ENCODE results near the gene AQP12A.

AQP12A gene

DNA sequence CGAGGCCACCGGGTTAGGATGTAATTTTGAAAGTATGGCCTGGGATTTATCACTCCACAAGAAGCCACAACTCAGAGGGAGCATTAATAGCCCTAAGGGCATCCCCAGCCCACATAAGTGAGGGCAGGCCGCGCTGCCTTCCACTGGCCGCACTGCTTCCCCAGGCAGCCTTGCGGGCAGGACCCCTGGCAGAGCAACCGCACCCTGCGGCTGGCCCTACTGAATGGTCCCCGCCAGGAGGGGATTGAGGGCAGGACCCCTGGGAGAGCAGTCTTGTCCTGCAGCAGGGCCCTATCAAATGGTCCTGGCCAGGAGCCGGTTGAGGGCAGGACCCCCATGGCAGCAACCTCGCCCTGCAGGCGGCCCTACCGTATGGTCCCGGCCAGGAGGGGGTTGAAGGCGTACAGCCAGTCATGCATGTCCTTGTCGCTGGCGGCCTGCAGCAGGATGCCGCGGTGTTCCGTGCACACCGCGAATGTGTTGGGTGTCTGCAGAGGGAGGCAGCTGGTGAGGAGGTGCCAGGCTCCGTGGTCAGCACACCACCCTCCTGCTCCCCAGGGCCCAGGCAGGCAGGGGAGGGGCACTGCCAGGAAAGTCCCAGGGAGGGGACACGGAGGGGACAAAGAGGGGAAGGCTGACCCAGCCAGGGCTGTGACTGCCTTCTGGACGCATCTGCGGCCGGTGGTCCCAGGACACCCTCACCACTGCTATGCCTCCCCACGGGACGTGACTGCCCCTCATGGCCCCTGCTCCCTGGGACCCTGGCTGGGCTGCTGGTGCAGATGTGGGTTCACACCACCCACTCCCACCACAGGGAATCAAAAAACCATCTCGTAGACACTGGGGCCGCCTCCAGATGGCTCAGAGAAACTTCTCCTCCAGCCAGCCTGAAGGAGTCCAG, 26.3 kb downstream of the AQP12A start:
- no peak overlapping the region for H3K4me3 ChIP-seq (replicated peaks in 1 of 2; ENCODE audit: low read depth in 2 of 2, low read length in 2 of 2)
- DNase-seq (ENCODE audit: low read depth in 2 of 2): no peak
- TF ChIP-seq, protein P1, sequence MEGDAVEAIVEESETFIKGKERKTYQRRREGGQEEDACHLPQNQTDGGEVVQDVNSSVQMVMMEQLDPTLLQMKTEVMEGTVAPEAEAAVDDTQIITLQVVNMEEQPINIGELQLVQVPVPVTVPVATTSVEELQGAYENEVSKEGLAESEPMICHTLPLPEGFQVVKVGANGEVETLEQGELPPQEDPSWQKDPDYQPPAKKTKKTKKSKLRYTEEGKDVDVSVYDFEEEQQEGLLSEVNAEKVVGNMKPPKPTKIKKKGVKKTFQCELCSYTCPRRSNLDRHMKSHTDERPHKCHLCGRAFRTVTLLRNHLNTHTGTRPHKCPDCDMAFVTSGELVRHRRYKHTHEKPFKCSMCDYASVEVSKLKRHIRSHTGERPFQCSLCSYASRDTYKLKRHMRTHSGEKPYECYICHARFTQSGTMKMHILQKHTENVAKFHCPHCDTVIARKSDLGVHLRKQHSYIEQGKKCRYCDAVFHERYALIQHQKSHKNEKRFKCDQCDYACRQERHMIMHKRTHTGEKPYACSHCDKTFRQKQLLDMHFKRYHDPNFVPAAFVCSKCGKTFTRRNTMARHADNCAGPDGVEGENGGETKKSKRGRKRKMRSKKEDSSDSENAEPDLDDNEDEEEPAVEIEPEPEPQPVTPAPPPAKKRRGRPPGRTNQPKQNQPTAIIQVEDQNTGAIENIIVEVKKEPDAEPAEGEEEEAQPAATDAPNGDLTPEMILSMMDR (IDR thresholded peaks at IDR 0.05; ENCODE audit: low read depth, low read length): no peak

DNA sequence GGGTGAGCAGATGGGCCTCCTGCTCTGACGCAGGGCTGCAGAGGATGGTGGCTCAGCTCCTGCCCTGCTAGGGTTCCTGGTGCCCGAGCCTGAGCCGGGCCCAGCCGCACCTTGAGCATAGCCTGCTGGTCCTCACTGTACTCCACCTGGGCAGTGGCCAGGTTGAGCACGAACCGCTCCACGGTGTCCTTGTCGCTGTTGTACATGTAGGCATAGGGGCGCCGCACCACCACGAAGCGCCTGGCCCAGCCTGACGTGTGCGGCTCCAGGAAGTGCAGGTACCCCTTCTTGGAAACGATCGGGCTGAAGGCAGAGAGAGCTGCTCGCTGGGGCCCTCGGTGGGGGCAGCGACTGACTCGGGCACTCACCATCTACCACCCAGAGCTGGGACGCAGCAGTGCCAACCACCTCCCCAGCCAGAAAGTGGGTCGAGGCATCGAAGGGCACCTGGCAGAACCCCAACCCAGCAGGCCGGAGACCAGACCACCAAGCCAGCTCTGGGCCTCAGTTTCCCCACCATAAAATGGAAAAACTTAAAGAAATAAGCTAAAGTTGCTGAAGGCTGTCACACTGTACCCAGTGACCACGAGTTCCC, 27.3 kb downstream of the AQP12A start:
- H3K4me3 ChIP-seq (replicated peaks in 1 of 2; ENCODE audit: low read depth in 2 of 2, low read length in 2 of 2): no peak overlapping the region
- TF ChIP-seq, protein P1 (IDR thresholded peaks at IDR 0.05; ENCODE audit: low read depth, low read length): no peak

DNA sequence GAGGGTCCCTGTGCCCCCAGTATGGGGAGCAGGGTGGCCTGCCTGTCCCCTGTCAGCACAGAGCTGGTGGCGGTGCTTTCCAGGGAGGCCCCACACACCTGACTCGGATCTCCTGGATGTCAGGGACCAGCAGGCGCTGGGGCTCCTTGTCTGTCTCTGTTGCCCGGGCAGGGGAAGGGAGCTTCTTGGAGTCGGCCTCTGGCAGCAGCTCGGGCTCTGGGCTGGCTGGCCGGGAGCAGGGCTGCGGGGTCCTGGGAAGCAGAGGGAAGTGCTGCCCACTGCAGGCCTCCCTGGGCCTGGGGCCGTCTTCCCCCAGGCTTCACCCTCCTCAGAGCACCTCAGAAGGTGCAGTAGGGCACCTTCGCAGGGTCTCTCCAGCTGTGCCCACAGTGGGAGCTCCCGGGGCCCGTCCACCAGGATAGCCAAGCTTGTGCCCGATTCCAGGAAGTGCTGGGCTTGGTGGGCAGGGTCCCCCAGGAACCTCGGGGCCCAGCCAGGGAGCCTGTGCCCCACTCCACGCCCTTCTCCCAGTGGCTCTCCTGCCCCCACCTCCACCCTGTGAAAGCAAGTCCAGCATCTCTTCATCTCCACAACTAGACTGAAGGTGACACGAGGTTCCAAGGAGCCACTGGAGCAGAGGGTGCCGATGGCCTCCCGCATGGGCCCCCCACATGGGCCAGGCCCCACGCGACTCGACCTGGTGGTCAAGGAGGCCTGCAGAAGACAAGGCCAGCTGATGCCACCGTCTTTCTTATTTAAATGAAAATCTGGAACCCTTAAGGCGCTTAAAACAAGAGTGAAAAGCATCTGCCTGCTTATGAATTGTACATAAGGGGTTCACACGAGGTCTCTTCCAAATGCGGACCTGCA, 28.2 kb downstream of the AQP12A start:
- no peak overlapping the region for H3K4me3 ChIP-seq (replicated peaks in 1 of 2; ENCODE audit: low read depth in 2 of 2, low read length in 2 of 2)
- TF ChIP-seq, protein P1 (IDR thresholded peaks at IDR 0.05; ENCODE audit: low read depth, low read length): no peak
- DNase-seq (ENCODE audit: low read depth in 2 of 2): no peak

More for the DNA sequence above, 27.3 kb downstream of the AQP12A start:
- DNase-seq (ENCODE audit: low read depth in 2 of 2): no peak

DNA sequence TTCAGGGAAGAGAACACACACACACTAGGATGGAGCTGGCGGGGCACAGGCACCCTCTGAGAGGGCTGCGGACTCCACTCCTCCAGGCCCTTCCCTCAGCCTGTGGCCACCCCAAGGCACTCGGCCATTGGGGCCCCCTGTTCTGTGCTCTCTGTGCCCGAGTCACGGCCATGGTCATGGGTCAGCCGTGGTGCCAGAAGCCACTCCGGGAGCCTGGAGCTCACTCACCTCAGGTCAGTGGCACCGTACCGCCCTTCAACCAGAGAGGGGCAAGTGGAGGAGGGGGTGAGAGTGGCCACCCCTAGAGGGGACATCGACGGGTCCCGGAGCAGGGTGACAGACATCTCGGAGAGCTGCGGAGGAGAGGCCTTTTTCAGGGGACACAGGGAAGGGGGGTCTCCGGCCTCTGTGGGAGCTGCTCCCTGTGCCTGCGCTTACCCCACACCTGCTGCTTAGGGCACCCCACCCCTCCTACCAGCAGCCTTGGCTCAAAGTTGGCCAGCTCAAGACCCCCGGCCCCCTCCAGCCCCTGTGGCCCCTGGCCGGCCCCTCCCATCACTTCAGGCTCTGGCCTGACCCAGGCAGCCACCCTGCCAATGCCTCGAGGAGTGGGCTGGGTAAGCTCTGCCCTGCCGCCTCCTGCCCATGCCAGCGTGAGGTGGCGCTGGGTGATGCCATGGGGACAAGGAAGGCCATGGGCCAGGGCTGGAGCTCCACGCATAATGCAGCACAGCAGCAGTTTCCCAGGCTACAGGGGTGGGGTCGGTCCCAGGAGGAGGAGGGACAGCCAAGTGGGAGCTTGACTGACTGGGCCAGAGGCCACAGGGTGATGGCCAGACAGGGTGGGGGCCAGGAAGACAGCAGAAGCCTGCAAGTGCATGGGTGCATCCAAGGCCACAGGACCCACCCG, 29.3 kb downstream of the AQP12A start:
- no peak overlapping the region for H3K4me3 ChIP-seq (replicated peaks in 1 of 2; ENCODE audit: low read depth in 2 of 2, low read length in 2 of 2)
- TF ChIP-seq, protein P1 (IDR thresholded peaks at IDR 0.05; ENCODE audit: low read depth, low read length): no peak
- DNase-seq (ENCODE audit: low read depth in 2 of 2): no peak

DNA sequence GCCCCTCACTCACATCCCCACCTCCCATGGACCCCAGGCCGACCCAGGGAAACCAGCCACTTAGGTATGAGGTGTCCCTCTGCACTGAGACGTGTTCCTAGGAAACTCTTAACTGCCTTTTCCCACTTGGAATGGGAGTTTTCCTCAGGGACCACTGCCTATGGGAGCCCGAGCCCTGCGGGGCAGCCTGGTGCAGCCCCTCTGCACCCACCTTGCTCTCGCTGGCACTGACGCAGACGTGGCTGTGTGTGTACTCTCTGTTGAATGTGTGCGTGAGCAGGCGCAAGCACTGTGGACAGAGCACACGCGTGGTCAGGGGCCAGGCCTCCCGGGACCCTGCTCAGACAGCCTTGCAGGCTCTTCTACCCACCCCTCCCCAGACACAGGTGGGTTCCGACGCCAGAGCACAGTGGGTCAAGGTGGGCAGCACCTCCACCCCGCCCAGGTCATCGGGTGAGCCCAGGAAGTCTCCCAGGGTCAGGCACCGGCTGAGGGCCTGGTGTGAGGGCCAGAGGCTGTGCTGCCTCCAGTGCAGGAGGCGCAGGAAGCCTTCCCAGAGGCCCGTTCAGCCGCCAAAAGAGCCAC, 30.0 kb downstream of the AQP12A start:
- TF ChIP-seq, protein P1 (IDR thresholded peaks at IDR 0.05; ENCODE audit: low read depth, low read length): no peak
- no peak for DNase-seq (ENCODE audit: low read depth in 2 of 2)

More for the DNA sequence above, 30.0 kb downstream of the AQP12A start:
- H3K4me3 ChIP-seq (replicated peaks in 1 of 2; ENCODE audit: low read depth in 2 of 2, low read length in 2 of 2): no peak overlapping the region

All from cardiac fibroblast (primary cell).